Large intestine (tissue), 3 donors: ENCODE measurements around the gene GOLGB1. TPM values are rescaled to one million over a fixed set of nuclear protein-coding genes. Genes with fewer than 3 reads are reported as not detected.
A peak's percentile ranks its signal among the peaks of the same experiment; 100 is the strongest.
"Not testable (repeated sequence)": the region's sequence is repeated elsewhere in the genome, so short reads cannot be mapped to it uniquely, and the experiment has no call there.

Experiments
- DNase-seq, 2 donors: peaks; one replicate each; pipeline versions ENCODE4 v3.0.0 to v3.0.0-alpha.2; 2013
- H3K27ac ChIP-seq: one replicate; pipeline ENCODE4 v1.5.1; 2013; ENCODE audit warnings: low read length
- H3K27me3 ChIP-seq: 2 replicates; pipeline ENCODE4 v1.6.1; 2013; ENCODE audit warnings: low read length; ENCODE audit not compliant: control insufficient read depth, insufficient read depth
- H3K36me3 ChIP-seq: 2 replicates; pipeline ENCODE4 v1.6.1; 2013; ENCODE audit warnings: low read length; ENCODE audit not compliant: control insufficient read depth, insufficient read depth
- H3K4me1 ChIP-seq: one replicate; pipeline ENCODE4 v1.6.1; 2013; ENCODE audit warnings: low read length; ENCODE audit not compliant: control insufficient read depth, insufficient read depth
- H3K4me3 ChIP-seq: one replicate; pipeline ENCODE4 v1.5.1; 2013; ENCODE audit warnings: low read length
- H3K9me3 ChIP-seq: one replicate; pipeline ENCODE4 v1.6.1; 2013; ENCODE audit warnings: mild to moderate bottlenecking, low read depth, low read length, moderate library complexity; ENCODE audit not compliant: control insufficient read depth
- WGBS: methylation state at CpG from one replicate; pipeline ENCODE4 v1.1.5; 2013; ENCODE audit warnings: low lambda C conversion rate; ENCODE audit not compliant: insufficient coverage; 5-methylcytosine and 5-hydroxymethylcytosine counted together
- polyA plus RNA-seq: library from polyadenylated mRNA; unstranded; fragments of 120-200 nt; gene quantifications from one replicate; pipeline ENCODE4 v1.2.1, GENCODE V29; 2013

The GOLGB1 gene
- polyA plus RNA-seq, 1 donor: 53.9 TPM

GRCh38 chr3:121747976-121748375 is 1.6 kb downstream of the GOLGB1 start:
- Histone ChIP-seq H3K9me3 (no peaks in the 10 kb centered on the region), H3K36me3 (no peaks in the 10 kb centered on the region), H3K4me3 (peak overlapping the region; percentile 88), H3K27ac (peak overlapping the region; percentile 96), H3K27me3 (no peaks in the 10 kb centered on the region), H3K4me1 (peaks cover 4% of the 10 kb centered on the region)
- no peak for DNase-seq
- 17% methylated on average over 1 of the region's 3 CpGs for WGBS

- not testable (repeated sequence) for H3K36me3 ChIP-seq, H3K4me3 ChIP-seq, H3K27me3 ChIP-seq, H3K9me3 ChIP-seq, H3K27ac ChIP-seq, H3K4me1 ChIP-seq, DNase-seq
- no CpG with 5 or more reads among the region's 2 CpGs for WGBS
These were observed 6.4 kb downstream of the GOLGB1 start for GRCh38 chr3:121743106-121743505.

- Histone ChIP-seq H3K4me3 (no peak overlapping the region), H3K36me3 (peaks cover 4% of the 10 kb centered on the region), H3K27ac (no peak overlapping the region), H3K9me3 (no peaks in the 10 kb centered on the region), H3K4me1 (no peaks in the 10 kb centered on the region), H3K27me3 (no peaks in the 10 kb centered on the region)
- 90% methylated on average over 2 of the region's 2 CpGs for WGBS
- no peak for DNase-seq
These were observed 8.6 kb downstream of the GOLGB1 start for GRCh38 chr3:121740896-121741295.

GRCh38 chr3:121739902-121740301 is 9.6 kb downstream of the GOLGB1 start:
- H3K9me3 ChIP-seq: no peaks in the 10 kb centered on the region
- H3K36me3 ChIP-seq: peaks cover 4% of the 10 kb centered on the region
- DNase-seq: no peak
- H3K27ac ChIP-seq: no peak overlapping the region
- H3K4me1 ChIP-seq: no peaks in the 10 kb centered on the region
- no peaks in the 10 kb centered on the region for H3K27me3 ChIP-seq
- no peak overlapping the region for H3K4me3 ChIP-seq

GRCh38 chr3:121737644-121738043 is 11.9 kb downstream of the GOLGB1 start:
- no peaks in the 10 kb centered on the region for H3K9me3 ChIP-seq
- DNase-seq: no peak
- peaks cover 4% of the 10 kb centered on the region for H3K36me3 ChIP-seq
- WGBS: no CpG with 5 or more reads among the region's 4 CpGs
- no peak overlapping the region for H3K27ac ChIP-seq
- H3K4me1 ChIP-seq: no peaks in the 10 kb centered on the region
- H3K4me3 ChIP-seq: no peak overlapping the region
- H3K27me3 ChIP-seq: no peaks in the 10 kb centered on the region

GRCh38 chr3:121736112-121736511 is 13.4 kb downstream of the GOLGB1 start:
- DNase-seq: no peak
- Histone ChIP-seq H3K27ac (no peak overlapping the region), H3K9me3 (no peaks in the 10 kb centered on the region), H3K27me3 (no peaks in the 10 kb centered on the region), H3K4me1 (no peaks in the 10 kb centered on the region), H3K36me3 (peaks cover 4% of the 10 kb centered on the region), H3K4me3 (no peak overlapping the region)
- WGBS: no CpG with 5 or more reads among the region's 3 CpGs

GRCh38 chr3:121735047-121735696 is 14.4 kb downstream of the GOLGB1 start:
- H3K4me1 ChIP-seq: no peaks in the 10 kb centered on the region

GRCh38 chr3:121730940-121731687 is 18.4 kb downstream of the GOLGB1 start:
- 88% methylated on average over 3 of the region's 8 CpGs for WGBS
- Histone ChIP-seq H3K27me3 (no peaks in the 10 kb centered on the region), H3K36me3 (peaks cover 25% of the 10 kb centered on the region), H3K27ac (no peak overlapping the region), H3K9me3 (no peaks in the 10 kb centered on the region), H3K4me1 (no peaks in the 10 kb centered on the region), H3K4me3 (no peak overlapping the region)
- DNase-seq: no peak

More at GRCh38 chr3:121735047-121735696, 14.4 kb downstream of the GOLGB1 start:
- Histone ChIP-seq H3K9me3 (no peaks in the 10 kb centered on the region), H3K36me3 (peaks cover 4% of the 10 kb centered on the region), H3K27ac (no peak overlapping the region), H3K4me3 (no peak overlapping the region), H3K27me3 (no peaks in the 10 kb centered on the region)
- no peak for DNase-seq

GRCh38 chr3:121724130-121724529 is 25.4 kb downstream of the GOLGB1 start:
- peaks cover 75% of the 10 kb centered on the region for H3K36me3 ChIP-seq
- no peaks in the 10 kb centered on the region for H3K9me3 ChIP-seq
- no peak overlapping the region for H3K27ac ChIP-seq
- no peak overlapping the region for H3K4me3 ChIP-seq
- no CpG with 5 or more reads among the region's 1 CpG for WGBS
- no peaks in the 10 kb centered on the region for H3K4me1 ChIP-seq
- DNase-seq: no peak
- no peaks in the 10 kb centered on the region for H3K27me3 ChIP-seq

GRCh38 chr3:121723485-121723884 is 26.1 kb downstream of the GOLGB1 start:
- Histone ChIP-seq H3K36me3 (peaks cover 73% of the 10 kb centered on the region), H3K27ac (no peak overlapping the region), H3K4me1 (no peaks in the 10 kb centered on the region), H3K4me3 (no peak overlapping the region), H3K27me3 (no peaks in the 10 kb centered on the region), H3K9me3 (no peaks in the 10 kb centered on the region)
- WGBS: no CpG with 5 or more reads among the region's 1 CpG
- no peak for DNase-seq

- no peak for DNase-seq
- Histone ChIP-seq H3K27ac (no peak overlapping the region), H3K27me3 (no peaks in the 10 kb centered on the region), H3K9me3 (no peaks in the 10 kb centered on the region), H3K4me1 (no peaks in the 10 kb centered on the region), H3K4me3 (no peak overlapping the region), H3K36me3 (peaks cover 74% of the 10 kb centered on the region)
- WGBS: no CpG with 5 or more reads among the region's 1 CpG
These were observed 27.1 kb downstream of the GOLGB1 start for GRCh38 chr3:121722411-121722810.
